Measurements from ENCODE around the gene TNNT3. TPM values are rescaled to one million over a fixed set of nuclear protein-coding genes. Genes with fewer than 3 reads are reported as not detected.
A peak's percentile ranks its signal among the peaks of the same experiment; 100 is the strongest.
"Not testable (repeated sequence)": the region's sequence is repeated elsewhere in the genome, so short reads cannot be mapped to it uniquely, and the experiment has no call there.

Gene TNNT3
- total RNA-seq, 1 experiment from 2014 or later = 2.3 TPM

- DNase-seq = no peak
- no peaks in the 10 kb centered on the region for H3K36me3 ChIP-seq
- peaks cover under 1% of the 10 kb centered on the region; the same call in 1 of the 2 replicates for H3K4me1 ChIP-seq
- H3K27ac ChIP-seq = no peak overlapping the region
- H3K9me3 ChIP-seq (replicated peaks) = no peaks in the 10 kb centered on the region
- peaks cover 18% of the 10 kb centered on the region for H3K27me3 ChIP-seq
- no peak overlapping the region for H3K4me3 ChIP-seq
Observed at GRCh38 chr11:1938343-1939005, 19.0 kb downstream of the TNNT3 start.

DNA sequence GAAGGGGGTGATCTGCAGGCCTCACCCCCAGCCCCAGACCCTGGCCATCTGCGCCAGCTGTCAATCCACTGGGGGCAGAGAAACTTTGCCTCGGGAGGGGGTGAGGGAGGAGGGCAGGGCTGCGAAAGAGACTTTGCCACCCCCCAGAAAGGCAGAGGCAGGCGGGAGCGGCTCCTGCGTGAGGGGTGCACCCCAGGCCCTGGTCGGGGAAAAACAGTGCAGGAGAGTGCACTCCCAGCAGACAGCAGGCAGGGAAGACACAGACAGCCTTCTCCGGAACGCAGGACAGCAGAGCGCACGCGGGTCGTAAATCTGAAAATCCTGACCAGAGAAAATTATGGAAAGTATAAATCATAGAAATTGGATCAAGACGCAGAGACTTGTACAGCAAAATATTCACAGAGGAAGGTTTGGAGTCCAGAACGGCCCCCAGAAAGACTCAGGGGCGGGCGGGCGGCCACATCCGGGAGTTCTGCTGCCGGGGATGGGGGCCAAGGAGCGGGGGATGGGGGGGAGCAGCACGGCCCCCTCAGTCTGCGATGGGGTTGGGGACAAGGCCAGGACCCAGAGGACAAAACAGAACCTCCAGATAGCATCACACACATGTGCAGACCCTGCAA lies 19.6 kb downstream of the TNNT3 start:
- H3K27me3 ChIP-seq = peaks cover 18% of the 10 kb centered on the region
- no peak overlapping the region for H3K4me3 ChIP-seq
- H3K36me3 ChIP-seq = no peaks in the 10 kb centered on the region
- H3K27ac ChIP-seq = no peak overlapping the region
- peak in 1 of 2 experiments; percentile 28 for DNase-seq
- H3K9me3 ChIP-seq (replicated peaks) = no peaks in the 10 kb centered on the region
- peaks cover 7% of the 10 kb centered on the region; the same call in 1 of the 2 replicates for H3K4me1 ChIP-seq

DNA sequence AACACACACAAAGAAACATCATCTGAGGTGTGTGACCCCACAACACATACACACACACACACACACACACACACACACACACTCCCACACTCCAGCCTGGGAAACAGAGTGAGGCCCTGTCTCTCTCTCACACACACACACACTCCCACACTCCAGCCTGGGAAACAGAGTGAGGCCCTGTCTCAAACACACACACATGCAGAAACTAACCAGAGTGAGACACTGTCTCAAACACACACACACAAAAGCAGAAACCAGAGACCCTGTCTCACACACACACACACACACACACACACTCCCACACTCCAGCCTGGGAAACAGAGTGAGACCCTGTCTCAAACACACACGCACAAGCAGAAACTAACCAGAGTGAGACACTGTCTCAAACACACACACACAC lies 20.3 kb downstream of the TNNT3 start:
- not testable (repeated sequence) for DNase-seq; H3K9me3 ChIP-seq (replicated peaks); H3K36me3 ChIP-seq; H3K27ac ChIP-seq; H3K4me3 ChIP-seq
- Histone ChIP-seq H3K27me3 (peaks cover 16% of the 10 kb centered on the region), H3K4me1 (peaks cover 11% of the 10 kb centered on the region; the same call in 1 of the 2 replicates)

GRCh38 chr11:1942558-1943260 lies 23.2 kb downstream of the TNNT3 start:
- no peak for DNase-seq
- Histone ChIP-seq H3K4me1 (peaks cover 11% of the 10 kb centered on the region; the same call in 1 of the 2 replicates), H3K27me3 (peaks cover 12% of the 10 kb centered on the region), H3K36me3 (no peaks in the 10 kb centered on the region), H3K9me3 (replicated peaks) (no peaks in the 10 kb centered on the region), H3K27ac (no peak overlapping the region), H3K4me3 (no peak overlapping the region)

DNA sequence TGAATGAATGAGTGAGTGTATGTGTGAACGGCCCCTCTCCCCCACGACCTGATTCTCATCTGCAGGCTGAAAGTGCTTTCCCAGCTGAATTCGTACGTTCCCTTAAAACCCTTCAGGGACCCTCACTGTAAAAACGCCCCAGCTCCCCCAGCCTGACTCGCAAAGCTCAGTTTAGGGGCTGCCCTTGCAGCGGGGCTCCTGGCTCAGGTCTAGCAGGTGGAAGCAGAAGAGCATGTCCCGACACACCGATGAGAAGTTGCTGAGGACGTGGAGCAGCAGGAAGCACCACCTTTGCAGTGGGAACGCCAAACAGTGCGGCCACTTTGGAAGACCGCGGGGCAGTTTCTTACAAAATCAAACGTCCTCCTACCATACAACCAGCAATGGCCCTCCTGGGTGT lies 24.1 kb downstream of the TNNT3 start:
- Histone ChIP-seq H3K4me3 (no peak overlapping the region), H3K4me1 (peaks cover 11% of the 10 kb centered on the region; the same call in 1 of the 2 replicates), H3K9me3 (replicated peaks) (no peaks in the 10 kb centered on the region), H3K36me3 (no peaks in the 10 kb centered on the region), H3K27me3 (peaks cover 6% of the 10 kb centered on the region; the same call in 1 of the 2 replicates), H3K27ac (no peak overlapping the region)
- DNase-seq = no peak

DNA sequence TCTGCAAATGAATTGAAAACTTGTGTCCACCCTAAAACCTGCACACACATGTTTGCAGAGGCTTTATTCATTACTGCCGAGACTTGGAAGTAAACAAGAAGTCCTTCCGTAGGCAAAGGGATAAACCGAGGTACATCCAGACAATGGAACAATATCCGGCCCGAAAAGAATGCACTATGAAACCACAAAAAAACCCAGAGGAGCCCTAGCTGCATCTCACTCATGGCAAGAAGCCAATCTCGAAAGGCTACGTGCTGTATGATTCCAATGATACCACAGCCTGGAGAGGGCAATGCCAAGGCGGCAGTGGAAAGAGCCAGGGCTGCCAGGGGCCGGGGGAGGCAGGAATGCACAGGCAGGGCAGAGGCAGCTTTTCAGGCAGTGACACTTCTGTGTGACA lies 24.5 kb downstream of the TNNT3 start:
- Histone ChIP-seq H3K27me3 (peaks cover 2% of the 10 kb centered on the region; the same call in 1 of the 2 replicates), H3K27ac (no peak overlapping the region), H3K36me3 (no peaks in the 10 kb centered on the region), H3K9me3 (replicated peaks) (no peaks in the 10 kb centered on the region), H3K4me3 (no peak overlapping the region), H3K4me1 (peaks cover 11% of the 10 kb centered on the region; the same call in 1 of the 2 replicates)
- peak; percentile 45 to 69 for DNase-seq

- H3K27ac ChIP-seq = no peak within 1 kb of the TSS
- H3K36me3 ChIP-seq = no peaks in the 10 kb centered on the region
- peaks cover 11% of the 10 kb centered on the region; the same call in 1 of the 2 replicates for H3K4me1 ChIP-seq
- no peak within 1 kb of the TSS for H3K4me3 ChIP-seq
- no peaks in the 10 kb centered on the region for H3K27me3 ChIP-seq
- H3K9me3 ChIP-seq (replicated peaks) = no peaks in the 10 kb centered on the region
- DNase-seq = no peak
Observed at GRCh38 chr11:1946812-1947484, 27.4 kb downstream of the TNNT3 start, which contains the start of gene MRPL23. Gene MRPL23, plus strand, starts transcription at chr11:1947332. Its CDS starts 31 bp downstream, at chr11:1947363.

DNA sequence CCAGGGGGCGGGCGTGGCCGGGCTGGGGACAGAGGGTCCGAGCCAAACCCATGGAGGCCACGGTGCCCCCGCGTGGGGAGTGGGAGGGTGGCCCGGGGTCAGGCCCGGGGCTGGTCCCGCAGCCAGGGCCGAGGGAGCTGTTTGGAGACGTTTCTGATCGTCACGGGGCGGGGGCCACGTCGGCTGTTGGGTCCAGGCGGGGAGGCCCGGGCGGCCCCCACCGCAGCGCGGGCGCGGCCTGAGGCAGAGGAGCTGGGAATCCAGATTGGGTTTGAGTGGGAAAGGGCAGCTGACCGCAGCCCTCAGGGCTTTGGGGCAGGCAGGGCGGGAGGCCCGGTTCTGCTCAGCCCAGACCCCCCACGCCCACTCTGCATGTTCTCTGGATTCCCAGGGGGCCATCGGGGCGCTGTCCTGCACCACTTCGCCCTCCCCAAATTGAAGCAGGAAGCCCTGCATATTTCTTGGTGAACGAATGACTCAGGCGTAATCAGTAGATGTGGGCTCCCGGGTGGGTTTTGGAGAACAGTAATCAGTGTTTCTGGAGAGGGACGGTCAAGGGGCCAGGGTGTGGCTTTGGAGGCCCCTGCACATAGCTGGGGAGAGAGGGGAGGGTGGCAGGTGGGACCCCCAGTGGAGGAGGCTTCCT lies 28.2 kb downstream of the TNNT3 start:
- H3K4me1 ChIP-seq = peaks cover 11% of the 10 kb centered on the region; the same call in 1 of the 2 replicates
- H3K4me3 ChIP-seq = no peak overlapping the region
- no peaks in the 10 kb centered on the region for H3K36me3 ChIP-seq
- H3K9me3 ChIP-seq (replicated peaks) = no peaks in the 10 kb centered on the region
- H3K27ac ChIP-seq = no peak overlapping the region
- H3K27me3 ChIP-seq = no peaks in the 10 kb centered on the region
- DNase-seq = no peak

- no peak for DNase-seq
- H3K9me3 ChIP-seq (replicated peaks) = no peaks in the 10 kb centered on the region
- no peak overlapping the region for H3K4me3 ChIP-seq
- H3K27ac ChIP-seq = no peak overlapping the region
- H3K4me1 ChIP-seq = peaks cover 11% of the 10 kb centered on the region; the same call in 1 of the 2 replicates
- no peaks in the 10 kb centered on the region for H3K27me3 ChIP-seq
- H3K36me3 ChIP-seq = no peaks in the 10 kb centered on the region
Observed at GRCh38 chr11:1948389-1948788, 28.9 kb downstream of the TNNT3 start.

- Histone ChIP-seq H3K27ac (no peak overlapping the region), H3K9me3 (replicated peaks) (no peaks in the 10 kb centered on the region), H3K4me1 (peaks cover 2% of the 10 kb centered on the region; the same call in 1 of the 2 replicates), H3K4me3 (no peak overlapping the region), H3K27me3 (no peaks in the 10 kb centered on the region), H3K36me3 (no peaks in the 10 kb centered on the region)
- no peak for DNase-seq
Observed at GRCh38 chr11:1949302-1949701, 29.8 kb downstream of the TNNT3 start.

DNA sequence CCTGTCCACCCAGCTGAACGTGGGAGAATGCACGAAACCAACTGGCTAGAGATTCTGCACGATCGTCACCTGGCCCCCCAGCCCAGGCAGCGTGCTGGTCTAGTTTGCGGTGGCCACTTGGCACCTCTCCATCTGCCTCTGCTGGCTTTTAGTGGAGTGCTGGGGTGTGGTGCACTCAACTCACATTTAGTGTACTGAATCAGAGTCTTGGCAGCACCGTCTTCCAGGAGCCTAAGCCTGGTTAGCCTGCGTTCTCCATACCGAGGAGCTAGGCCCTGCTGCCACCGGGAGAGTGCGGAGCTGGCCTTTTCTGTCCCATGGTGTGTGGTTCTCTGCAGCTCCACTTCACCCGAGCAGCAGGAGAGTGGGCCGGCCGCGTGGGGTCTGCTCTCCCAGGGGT lies 30.4 kb downstream of the TNNT3 start:
- H3K36me3 ChIP-seq = no peaks in the 10 kb centered on the region
- H3K9me3 ChIP-seq (replicated peaks) = no peaks in the 10 kb centered on the region
- H3K27ac ChIP-seq = no peak overlapping the region
- H3K4me1 ChIP-seq = no peaks in the 10 kb centered on the region
- no peak overlapping the region for H3K4me3 ChIP-seq
- H3K27me3 ChIP-seq = no peaks in the 10 kb centered on the region
- DNase-seq = no peak

DNA sequence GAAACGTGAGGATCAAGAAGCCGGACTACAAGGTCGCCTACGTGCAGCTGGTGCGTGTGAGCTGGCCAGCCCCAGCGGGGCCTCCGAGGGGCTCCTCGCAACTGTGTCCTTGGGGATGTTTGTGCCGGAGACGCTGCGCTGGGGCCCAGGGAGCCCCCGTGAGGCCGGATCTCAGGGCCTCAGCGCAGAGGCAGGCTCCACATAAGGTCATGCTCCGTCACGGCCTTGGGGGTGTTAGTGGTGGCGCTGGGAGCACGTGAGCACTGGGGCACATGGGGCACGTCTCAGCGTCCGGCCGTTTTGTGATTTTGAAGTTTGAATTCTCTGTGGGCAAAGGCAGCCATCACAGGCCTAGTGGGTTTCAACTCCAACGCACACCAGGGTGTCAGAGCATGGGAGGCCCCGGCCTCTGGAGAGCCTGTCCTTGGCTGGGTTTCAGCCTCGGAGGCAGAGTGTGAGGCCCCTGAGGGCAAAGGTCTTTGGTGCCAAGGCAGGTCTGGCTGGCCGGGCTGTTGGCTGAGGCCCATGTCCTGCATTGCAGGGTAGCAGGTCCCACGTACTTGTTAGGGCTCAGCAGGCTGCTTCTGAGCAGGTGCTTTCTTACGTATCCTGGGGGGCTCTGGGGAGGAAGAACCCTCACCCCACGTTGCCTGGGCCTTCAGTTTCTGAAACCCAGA lies 33.4 kb downstream of the TNNT3 start:
- H3K27ac ChIP-seq = no peak overlapping the region

DNA sequence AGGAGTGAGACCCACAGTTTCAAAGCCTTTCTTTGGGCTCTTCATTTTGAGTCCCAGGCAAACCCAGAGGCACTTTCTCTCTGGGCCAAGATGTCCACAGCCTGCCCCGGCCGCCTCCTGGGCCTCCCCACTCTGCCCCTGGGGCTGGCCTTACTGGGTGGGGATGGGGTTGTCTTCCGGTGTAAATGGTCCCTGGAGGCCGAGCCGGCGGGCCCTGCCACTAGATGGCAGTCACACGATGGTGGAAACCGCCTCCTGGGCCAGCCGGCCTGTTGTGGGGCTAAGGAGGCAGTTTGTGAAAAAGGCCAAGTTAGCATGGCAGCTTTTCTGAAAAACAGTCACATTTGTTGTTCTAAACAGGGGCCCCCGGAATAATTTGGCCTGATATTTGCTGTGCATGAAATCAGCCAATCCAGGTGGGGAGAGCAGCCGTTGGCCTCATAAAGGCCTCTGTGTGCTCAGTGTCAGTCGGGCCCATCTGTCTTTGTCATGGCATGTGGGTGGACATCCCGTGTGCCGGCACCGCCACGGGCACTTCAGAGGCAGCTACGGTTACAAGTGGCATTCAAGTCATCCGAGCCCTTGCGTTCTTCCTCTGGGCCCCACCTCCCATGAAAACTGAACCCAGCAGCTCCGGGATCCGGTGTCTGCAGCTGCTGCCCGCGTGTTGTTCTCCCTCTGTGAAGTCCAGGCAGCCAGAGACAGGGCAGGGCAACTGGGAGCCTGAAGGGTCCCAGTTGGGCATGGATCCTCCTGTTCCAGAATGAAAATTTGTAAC lies 34.2 kb downstream of the TNNT3 start:
- peak; percentile 63 to 77 for DNase-seq
- H3K4me3 ChIP-seq = no peak overlapping the region
- no peak overlapping the region for H3K27ac ChIP-seq
- no peaks in the 10 kb centered on the region for H3K4me1 ChIP-seq
- H3K9me3 ChIP-seq (replicated peaks) = no peaks in the 10 kb centered on the region
- no peaks in the 10 kb centered on the region for H3K36me3 ChIP-seq
- no peaks in the 10 kb centered on the region for H3K27me3 ChIP-seq

More for the DNA sequence above, 33.4 kb downstream of the TNNT3 start:
- Histone ChIP-seq H3K27me3 (no peaks in the 10 kb centered on the region), H3K4me1 (no peaks in the 10 kb centered on the region), H3K36me3 (no peaks in the 10 kb centered on the region), H3K9me3 (replicated peaks) (no peaks in the 10 kb centered on the region), H3K4me3 (no peak overlapping the region)
- no peak for DNase-seq
